ENCODE measurements around the gene PTX4. TPM values are rescaled to one million over a fixed set of nuclear protein-coding genes. Genes with fewer than 3 reads are reported as not detected.

PTX4 gene
- polyA plus RNA-seq, 1 donor (not counting 4 experiments of a cell fraction or from before 2014, with no cell fraction given) = not detected

- FAIRE-seq (no peak), DNase-seq (ENCODE audit: low read depth, low spot score) (no peak)
- dilution Hi-C loops (cut with MboI; ENCODE audit: extremely low pct_ligation_motif_present, low sequenced_read_pairs) = no loop called here
- H3K27me3 ChIP-seq (ENCODE audit: control insufficient read depth, extremely low read depth, insufficient read depth, low read length) = no peaks in the 10 kb centered on the region
- no peaks in the 10 kb centered on the region for H3K9me3 ChIP-seq (ENCODE audit: control insufficient read depth, low read depth, low read length)
- H3K79me2 ChIP-seq (ENCODE audit: control insufficient read depth, insufficient read depth, low read length) = no peaks in the 10 kb centered on the region
- H3K4me1 ChIP-seq (ENCODE audit: control insufficient read depth, extremely low read depth, insufficient read depth, low read length) = no peaks in the 10 kb centered on the region
- no peak overlapping the region for H3K4me3 ChIP-seq (ENCODE audit: control insufficient read depth in 2 of 3, extremely low read depth in 1 of 3, insufficient read depth in 2 of 3, low read depth in 1 of 3, low read length in 3 of 3)
- H3K9me1 ChIP-seq (ENCODE audit: control insufficient read depth, extremely low read depth, insufficient read depth, low read length) = no peaks in the 10 kb centered on the region
- no peak overlapping the region for H3K9ac ChIP-seq (ENCODE audit: control insufficient read depth, extremely low read depth, insufficient read depth, low read length)
- H3K27ac ChIP-seq (ENCODE audit: control insufficient read depth, insufficient read depth, low read length) = no peak overlapping the region
- no peak overlapping the region for H3K4me2 ChIP-seq (ENCODE audit: control insufficient read depth, extremely low read depth, insufficient read depth, low read depth, low read length)
- H3K36me3 ChIP-seq (ENCODE audit: control insufficient read depth in 2 of 2, extremely low read depth in 1 of 2, insufficient read depth in 2 of 2, low read length in 2 of 2) = no peaks in the 10 kb centered on the region
- TF ChIP-seq EZH2 (IDR thresholded peaks at IDR 0.05; ENCODE audit: low read length) (no peak), CTCF (optimal IDR thresholded peaks at IDR 0.05 in 1 of 3, IDR thresholded peaks at IDR 0.05 in 1 of 3, conservative IDR thresholded peaks at IDR 0.05 in 1 of 3; ENCODE audit: extremely low read depth in 1 of 3, insufficient read depth in 2 of 3, low read length in 3 of 3) (no peak)
- H2AFZ ChIP-seq (ENCODE audit: control insufficient read depth, low read length) = no peak overlapping the region
- H4K20me1 ChIP-seq (ENCODE audit: control insufficient read depth, extremely low read depth, insufficient read depth, low read length) = no peaks in the 10 kb centered on the region
These were observed 52.6 kb downstream of the PTX4 start for GRCh38 chr16:1435921-1436697.

Other genes starting within 250 kb of the PTX4 start
- not detected in 3 replicates for gene TPSAB1, start 248.2 kb downstream of the PTX4 start, polyA plus RNA-seq
- gene TPSD1, start 232.9 kb downstream of the PTX4 start, polyA plus RNA-seq = not detected in 3 replicates
- 72.8 to 157 TPM (median 139 TPM) in 3 replicates for gene UBE2I, start 179.3 kb downstream of the PTX4 start, polyA plus RNA-seq
- gene BAIAP3, start 155.3 kb downstream of the PTX4 start, polyA plus RNA-seq = 0.09 to 0.10 TPM in 2 of 3 replicates, not detected in the other
- 33.0 to 49.0 TPM (median 40.8 TPM) in 3 replicates for gene TSR3, start 137.1 kb downstream of the PTX4 start, polyA plus RNA-seq
- gene GNPTG, start 137.0 kb downstream of the PTX4 start, polyA plus RNA-seq = 30.9 to 68.7 TPM (median 30.9 TPM) in 3 replicates
- gene UNKL, start 74.2 kb downstream of the PTX4 start, polyA plus RNA-seq = 1.9 to 4.2 TPM (median 2.3 TPM) in 3 replicates
- gene UQCC4, start 68.2 kb downstream of the PTX4 start, polyA plus RNA-seq = 19.7 to 26.6 TPM (median 20.6 TPM) in 3 replicates
- gene PERCC1, start 57.9 kb downstream of the PTX4 start, polyA plus RNA-seq = not detected in 3 replicates
- gene CCDC154, start 44.4 kb downstream of the PTX4 start, polyA plus RNA-seq = 0.46 to 0.91 TPM in 2 of 3 replicates, not detected in the other
- 13.3 to 26.3 TPM (median 23.3 TPM) in 3 replicates for gene CLCN7, start 13.9 kb downstream of the PTX4 start, polyA plus RNA-seq
- gene TELO2, start 4.4 kb upstream of the PTX4 start, polyA plus RNA-seq = 7.9 to 11.3 TPM (median 11.3 TPM) in 3 replicates
- 0.86 to 1.3 TPM (median 1.0 TPM) in 3 replicates for gene TMEM204, start 44.7 kb upstream of the PTX4 start, polyA plus RNA-seq
- gene IFT140, start 123.1 kb upstream of the PTX4 start, polyA plus RNA-seq = 3.4 to 5.4 TPM (median 4.3 TPM) in 3 replicates
- 5.5 to 6.7 TPM (median 6.5 TPM) in 3 replicates for gene CRAMP1, start 123.4 kb upstream of the PTX4 start, polyA plus RNA-seq
- gene JPT2, start 189.3 kb upstream of the PTX4 start, polyA plus RNA-seq = 108 to 198 TPM (median 166 TPM) in 3 replicates
- 8.3 to 23.3 TPM (median 11.7 TPM) in 3 replicates for gene MAPK8IP3, start 217.3 kb upstream of the PTX4 start, polyA plus RNA-seq

Measured in keratinocyte (primary cell).